H1 (cell line): ENCODE results near the gene NSG2. TPM values are rescaled to one million over a fixed set of nuclear protein-coding genes. Genes with fewer than 3 reads are reported as not detected.

Experiments used
- CTCF ChIA-PET: fragments of 300-600 bp; sonication (Branson Sonifier 250); formaldehyde crosslinking; loops from one replicate; lab custom pipeline; 2021; ENCODE audit not compliant: partially characterized antibody; lab: Charles Lee
- POLR2A ChIA-PET: fragments of 300-600 bp; sonication (Branson Sonifier 250); formaldehyde crosslinking; loops from one replicate; lab custom pipeline; 2021; ENCODE audit warnings: inconsistent platforms; ENCODE audit not compliant: partially characterized antibody; lab: Charles Lee
- DNase-seq, 2 experiments: peaks; one replicate each; pipeline versions ENCODE4 v3.0.0 to v3.0.0-alpha.2; 2010 to 2022; ENCODE audit warnings: low spot score in 2 of 2, low read depth in 1 of 2, mixed read lengths in 1 of 2
- FAIRE-seq: peaks from 2 replicates; lab custom pipeline; 2011; peaks lifted over from hg19 to GRCh38; lab: Jason Lieb, UNC
- H2AFZ ChIP-seq: 2 replicates; pipeline ENCODE4 v1.8.1; 2012; ENCODE audit warnings: low read length, inconsistent platforms
- H2AK5ac ChIP-seq: 2 replicates; pipeline ENCODE4 v1.6.1; 2013; ENCODE audit warnings: low read depth, low read length
- H2BK120ac ChIP-seq: replicated peaks from 2 replicates; pipeline ENCODE3; 2013; ENCODE audit warnings: low read depth, low read length, inconsistent platforms
- H2BK12ac ChIP-seq: 2 replicates; pipeline ENCODE4 v1.6.1; 2013; ENCODE audit warnings: low read depth, low read length
- H2BK15ac ChIP-seq: 2 replicates; pipeline ENCODE4 v1.6.1; 2013; ENCODE audit warnings: low read length
- H2BK20ac ChIP-seq: 2 replicates; pipeline ENCODE4 v1.6.1; 2013; ENCODE audit warnings: low read length
- H2BK5ac ChIP-seq: 2 replicates; pipeline ENCODE4 v1.6.1; 2013; ENCODE audit warnings: low read depth, low read length
- H3K14ac ChIP-seq: 2 replicates; pipeline ENCODE4 v1.6.1; 2013; ENCODE audit warnings: inconsistent platforms; ENCODE audit not compliant: insufficient read length
- H3K18ac ChIP-seq: 2 replicates; pipeline ENCODE4 v1.6.1; 2013; ENCODE audit warnings: low read length; ENCODE audit errors: extremely low read depth
- H3K23ac ChIP-seq: 2 replicates; pipeline ENCODE4 v1.6.1; 2013; ENCODE audit warnings: inconsistent platforms; ENCODE audit not compliant: insufficient read length
- H3K23me2 ChIP-seq: 2 replicates; pipeline ENCODE4 v1.6.1; 2013; ENCODE audit warnings: low read depth, low read length
- H3K27ac ChIP-seq: 2 replicates; pipeline ENCODE4 v1.6.1; 2011; ENCODE audit warnings: low read depth, low read length, inconsistent platforms
- H3K27me3 ChIP-seq, 4 experiments: replicated peaks in 1 of 4; 1 replicate in 1 of 4; 2 replicates in 3 of 4; pipeline versions ENCODE4 v1.6.1 to v1.8.1; 2011 to 2013; ENCODE audit warnings: low read length in 3 of 4, mild to moderate bottlenecking in 3 of 4, inconsistent platforms in 2 of 4, mixed read lengths in 2 of 4, moderate library complexity in 1 of 4; ENCODE audit not compliant: control insufficient read depth in 3 of 4, insufficient read depth in 3 of 4; ENCODE audit errors: extremely low read depth in 1 of 4
- H3K36me3 ChIP-seq, 4 experiments: 2 replicates each; pipeline versions ENCODE4 v1.6.1 to v1.8.1; 2011 to 2013; ENCODE audit warnings: mild to moderate bottlenecking in 4 of 4, low read length in 3 of 4, moderate library complexity in 2 of 4, control low read depth in 1 of 4, inconsistent platforms in 1 of 4; ENCODE audit not compliant: insufficient read depth in 4 of 4, control insufficient read depth in 2 of 4
- H3K4ac ChIP-seq: replicated peaks from 2 replicates; pipeline ENCODE3; 2013; ENCODE audit warnings: low read length, low read depth, mixed read lengths, inconsistent platforms; ENCODE audit not compliant: insufficient read length
- H3K4me1 ChIP-seq, 4 experiments: replicated peaks in 1 of 4; 1 replicate in 1 of 4; 2 replicates in 3 of 4; pipeline versions ENCODE4 v1.6.1 to v1.8.1; 2011 to 2013; ENCODE audit warnings: low read length in 3 of 4, inconsistent platforms in 2 of 4, mixed read lengths in 1 of 4; ENCODE audit not compliant: insufficient read depth in 4 of 4, control insufficient read depth in 3 of 4
- H3K4me2 ChIP-seq, 2 experiments: 2 replicates each; pipeline versions ENCODE4 v1.6.1 to v1.8.1; 2011 to 2013; ENCODE audit warnings: low read depth in 2 of 2, low read length in 2 of 2, control low read depth in 1 of 2, inconsistent platforms in 1 of 2, mild to moderate bottlenecking in 1 of 2; ENCODE audit not compliant: insufficient read depth in 1 of 2
- H3K4me3 ChIP-seq, 4 experiments: fragments of 200-600, 300-600 bp in 1 of 4; sonication (generic), shearing (Covaris generic), sonication (Bioruptor Twin) in 1 of 4; 2 replicates each; pipeline versions ENCODE4 v1.5.1 to v1.8.1; 2011 to 2016; ENCODE audit warnings: low read length in 4 of 4, low read depth in 3 of 4, control low read depth in 2 of 4, inconsistent platforms in 2 of 4, mild to moderate bottlenecking in 2 of 4, mixed read lengths in 1 of 4, moderate library complexity in 1 of 4; ENCODE audit not compliant: insufficient read depth in 2 of 4; ENCODE audit errors: extremely low read depth in 1 of 4
- H3K56ac ChIP-seq: replicated peaks from 2 replicates; pipeline ENCODE3; 2013; ENCODE audit warnings: low read depth, mild to moderate bottlenecking, mixed read lengths, low read length, inconsistent platforms; ENCODE audit not compliant: insufficient read length
- H3K79me1 ChIP-seq: 2 replicates; pipeline ENCODE4 v1.6.1; 2013; ENCODE audit warnings: low read depth, low read length, control low read depth
- H3K79me2 ChIP-seq, 2 experiments: 2 replicates each; pipeline versions ENCODE4 v1.6.1 to v1.8.1; 2012 to 2013; ENCODE audit warnings: low read length in 2 of 2, mild to moderate bottlenecking in 2 of 2, inconsistent platforms in 1 of 2; ENCODE audit not compliant: insufficient read depth in 2 of 2, control insufficient read depth in 1 of 2
- H3K9ac ChIP-seq, 4 experiments: replicated peaks in 1 of 4; 1 replicate in 1 of 4; 2 replicates in 3 of 4; pipeline versions ENCODE4 v1.6.1 to v1.8.1; 2011 to 2013; ENCODE audit warnings: low read depth in 3 of 4, low read length in 3 of 4, control low read depth in 2 of 4, mild to moderate bottlenecking in 2 of 4, moderate library complexity in 2 of 4, inconsistent platforms in 1 of 4; ENCODE audit errors: extremely low read depth in 1 of 4
- H3K9me3 ChIP-seq, 2 experiments: 2 replicates each; pipeline versions ENCODE4 v1.6.1 to v1.8.1; 2012 to 2013; ENCODE audit warnings: mild to moderate bottlenecking in 2 of 2, moderate library complexity in 2 of 2, control low read depth in 1 of 2, inconsistent platforms in 1 of 2, low read depth in 1 of 2, low read length in 1 of 2, mixed read lengths in 1 of 2; ENCODE audit not compliant: insufficient read depth in 2 of 2
- H4K20me1 ChIP-seq, 2 experiments: replicated peaks in 1 of 2; 2 replicates each; pipeline versions ENCODE3 to v1.8.1; 2011 to 2013; ENCODE audit warnings: inconsistent platforms in 2 of 2, low read length in 2 of 2, mild to moderate bottlenecking in 1 of 2; ENCODE audit not compliant: insufficient read depth in 2 of 2, control insufficient read depth in 1 of 2
- H4K5ac ChIP-seq: 2 replicates; pipeline ENCODE4 v1.6.1; 2013; ENCODE audit warnings: low read length, low read depth, mixed read lengths, inconsistent platforms; ENCODE audit not compliant: insufficient read length
- H4K8ac ChIP-seq: 2 replicates; pipeline ENCODE4 v1.8.0; 2013; ENCODE audit warnings: mild to moderate bottlenecking, moderate library complexity, low read length, inconsistent platforms; ENCODE audit not compliant: insufficient read depth; ENCODE audit errors: extremely low read depth
- H4K91ac ChIP-seq: replicated peaks from 2 replicates; pipeline ENCODE3; 2013; ENCODE audit warnings: low read length, mixed read lengths, inconsistent platforms; ENCODE audit not compliant: insufficient read length
- CHD1 ChIP-seq: IDR thresholded peaks from 2 replicates; pipeline ENCODE4 v1.6.1; 2012; ENCODE audit warnings: low read depth, low read length, improper control_type of control experiment
- CREB1 ChIP-seq: IDR thresholded peaks from 2 replicates; pipeline ENCODE4 v1.6.1; 2012; ENCODE audit warnings: inconsistent platforms
- RBBP5 ChIP-seq: IDR thresholded peaks from 2 replicates; pipeline ENCODE4 v1.7.1; 2012; ENCODE audit warnings: low read depth, mild to moderate bottlenecking, inconsistent platforms, low read length, moderate library complexity, borderline replicate concordance
- RNF2 ChIP-seq: fragments of 200-900, 300-1000 bp; sonication (generic); IDR thresholded peaks from 2 replicates; pipeline ENCODE4 v1.7.1; 2016; ENCODE audit warnings: borderline replicate concordance, low read depth, mild to moderate bottlenecking, antibody characterized with exemption, low read length; ENCODE audit not compliant: poor library complexity, severe bottlenecking; ENCODE audit errors: missing control alignments
- SAP30 ChIP-seq: fragments of 300-600 bp; sonication (generic); IDR thresholded peaks from 2 replicates; pipeline ENCODE4 v1.7.1; 2012; ENCODE audit warnings: low read length, moderate library complexity, mild to moderate bottlenecking, inconsistent platforms; ENCODE audit not compliant: insufficient read depth, insufficient replicate concordance
- WGBS, 2 experiments: shearing (Covaris generic) in 1 of 2; methylation state at CpG; one replicate each; pipeline versions ENCODE4 v1.1.6 to v1.1.7; 2013 to 2015; ENCODE audit warnings: low lambda C conversion rate in 2 of 2, mixed read lengths in 2 of 2, inconsistent platforms in 1 of 2, low coverage in 1 of 2, missing lambda C conversion rate in 1 of 2; ENCODE audit not compliant: insufficient replicate concordance in 2 of 2, insufficient coverage in 1 of 2, insufficient read length in 1 of 2; ENCODE audit errors: extremely low coverage in 1 of 2, missing lambda C conversion rate in 1 of 2; 5-methylcytosine and 5-hydroxymethylcytosine counted together
- polyA plus RNA-seq, 7 experiments: library from polyadenylated mRNA; depleted of rRNA in 3 of 7; stranded (reverse) in 5 of 7; unstranded in 2 of 7; fragments of >200 nt in 5 of 7; fragments of 200-250 nt in 2 of 7; gene quantifications; 1 replicate in 5 of 7; 2 replicates in 1 of 7; 4 replicates in 1 of 7; pipeline versions ENCODE4 v1.2.1 to v1.2.3, GENCODE V29; 2011 to 2013; ENCODE audit warnings: missing spikeins in 2 of 7, mixed read lengths in 2 of 7
- total RNA-seq: library from RNA; stranded (reverse); fragmentation: NEBNext Ultra II Directional; extraction: Animal tissue kit (Norgen Biotek cat#: 25700); gene quantifications from 2 replicates; pipeline ENCODE4 v1.2.1, GENCODE V29; 2021

NSG2 gene
- total and polyA plus RNA-seq, 2 of the 8 experiments (the other 6 are each of a cell fraction or from before 2014, with no cell fraction given): 0.56 to 0.78 TPM

GRCh38 chr5:174155706-174156105 lies 110.2 kb downstream of the NSG2 start:
- H3K4ac ChIP-seq: no peak overlapping the region
- TF ChIP-seq CREB1 (no peak), SAP30 (no peak), CHD1 (no peak), RBBP5 (no peak), RNF2 (no peak)

More at GRCh38 chr5:174155706-174156105, 110.2 kb downstream of the NSG2 start:
- H3K27ac ChIP-seq: no peak overlapping the region
- ChIA-PET CTCF (interaction anchor here (0.7 to 2.1 kb wide), 4 partner anchors 12 to 162 kb away, joined by 3 to 5 read pairs (median 4); no protein-coding TSS in a partner anchor), POLR2A (no interaction called here)
- no peak overlapping the region for H2AFZ ChIP-seq
- H3K79me2 ChIP-seq: no peaks in the 10 kb centered on the region
- H4K20me1 ChIP-seq: no peaks in the 10 kb centered on the region
- DNase-seq: no peak
- no peak overlapping the region for H3K56ac ChIP-seq
- H3K27me3 ChIP-seq: peaks cover 0 to 3% (median under 1%) of the 10 kb centered on the region in 4 experiments; a peak in 2 of 7 replicates
- H2BK120ac ChIP-seq: no peak overlapping the region
- no peak overlapping the region for H3K18ac ChIP-seq
- H4K8ac ChIP-seq: no peak overlapping the region
- peaks cover 6% of the 10 kb centered on the region; the same call in 1 of the 2 replicates for H3K23me2 ChIP-seq
- H3K4me1 ChIP-seq: no peaks in the 10 kb centered on the region
- no peak for FAIRE-seq
- no peak overlapping the region for H2BK15ac ChIP-seq
- H3K23ac ChIP-seq: no peak overlapping the region
- H3K79me1 ChIP-seq: no peaks in the 10 kb centered on the region
- H3K36me3 ChIP-seq: no peaks in the 10 kb centered on the region; a peak in 1 of 8 replicates
- H2BK12ac ChIP-seq: no peak overlapping the region
- no peak overlapping the region for H3K4me3 ChIP-seq
- peaks cover 0 to 2% of the 10 kb centered on the region in 2 experiments; a peak in 1 of 4 replicates for H3K9me3 ChIP-seq
- H3K4me2 ChIP-seq: no peak overlapping the region
- H4K91ac ChIP-seq: no peak overlapping the region
- H3K9ac ChIP-seq: no peak overlapping the region
- no peak overlapping the region for H3K14ac ChIP-seq
- no peak overlapping the region for H2BK5ac ChIP-seq
- no peak overlapping the region for H2AK5ac ChIP-seq
- WGBS, 2 experiments: 86% methylated on average over 3 of the region's 3 CpGs; no CpG with 5 or more reads in 1 of the 2 experiments
- H2BK20ac ChIP-seq: no peak overlapping the region
- no peak overlapping the region for H4K5ac ChIP-seq
